WTC11 (cell line): Measurements from ENCODE around the gene TMEM151A.

Experiments used
- CREB1 ChIP-seq: sonication (generic); formaldehyde crosslinking; IDR thresholded peaks from 2 replicates; pipeline ENCODE4 v1.8.0; 2023; ENCODE audit warnings: mild to moderate bottlenecking, missing genetic modification reagents
- CTCF ChIP-seq: fragments of 200-600 bp; IDR thresholded peaks from 2 replicates; pipeline ENCODE4 v1.8.0; 2022; ENCODE audit warnings: antibody characterized with exemption
- E2F1 ChIP-seq: sonication (generic); formaldehyde crosslinking; IDR thresholded peaks from 2 replicates; pipeline ENCODE4 v1.8.0; 2022; ENCODE audit warnings: mild to moderate bottlenecking, missing genetic modification reagents
- E2F4 ChIP-seq: sonication (generic); formaldehyde crosslinking; IDR thresholded peaks from 2 replicates; pipeline ENCODE4 v1.8.1; 2022; ENCODE audit warnings: low read depth, mild to moderate bottlenecking, moderate library complexity, missing genetic modification reagents, borderline replicate concordance
- FOXP4 ChIP-seq: sonication (generic); formaldehyde crosslinking; IDR thresholded peaks from 2 replicates; pipeline ENCODE4 v1.8.0; 2022; ENCODE audit warnings: mild to moderate bottlenecking, missing genetic modification reagents
- MLX ChIP-seq: sonication (generic); formaldehyde crosslinking; IDR thresholded peaks from 2 replicates; pipeline ENCODE4 v1.8.1; 2023; ENCODE audit warnings: mild to moderate bottlenecking, missing genetic modification reagents, moderate library complexity
- PRDM15 ChIP-seq: sonication (generic); formaldehyde crosslinking; IDR thresholded peaks from 2 replicates; pipeline ENCODE4 v1.8.0; 2022; ENCODE audit warnings: missing genetic modification reagents
- PREB ChIP-seq: sonication (generic); formaldehyde crosslinking; IDR thresholded peaks from 2 replicates; pipeline ENCODE4 v1.8.1; 2022; ENCODE audit warnings: mild to moderate bottlenecking, missing genetic modification reagents, moderate library complexity, borderline replicate concordance
- RELA ChIP-seq: sonication (generic); formaldehyde crosslinking; IDR thresholded peaks from 2 replicates; pipeline ENCODE4 v1.8.1; 2022; ENCODE audit warnings: missing genetic modification reagents, mild to moderate bottlenecking, borderline replicate concordance
- TEAD1 ChIP-seq: sonication (generic); formaldehyde crosslinking; IDR thresholded peaks from 2 replicates; pipeline ENCODE4 v1.8.0; 2022; ENCODE audit warnings: mild to moderate bottlenecking, missing genetic modification reagents
- USF2 ChIP-seq: sonication (generic); formaldehyde crosslinking; IDR thresholded peaks from 2 replicates; pipeline ENCODE4 v1.8.1; 2023; ENCODE audit warnings: mild to moderate bottlenecking, missing genetic modification reagents, moderate library complexity
- ZNF532 ChIP-seq: fragments of 250-450 bp; sonication (Bioruptor Pico); IDR thresholded peaks from 2 replicates; pipeline ENCODE4 v1.9.0; 2021; ENCODE audit warnings: mild to moderate bottlenecking, borderline replicate concordance

- TF ChIP-seq CTCF (no peak), FOXP4 (CRISPR knock-in tag) (no peak), USF2 (no peak), PREB (CRISPR knock-in tag) (no peak), E2F4 (CRISPR knock-in tag) (no peak), TEAD1 (CRISPR knock-in tag) (no peak), CREB1 (no peak), RELA (CRISPR knock-in tag) (no peak), PRDM15 (CRISPR knock-in tag) (no peak), ZNF532 (CRISPR knock-in tag) (no peak), E2F1 (CRISPR knock-in tag) (no peak), MLX (CRISPR knock-in tag) (no peak)
Observed at GRCh38 chr11:66334605-66335442, 43.1 kb downstream of the TMEM151A start.
